Activated B cell treated with CpG ODN at 0.5 μM for 24 hours (primary cell): ENCODE measurements around the gene ABR. TPM values are rescaled to one million over a fixed set of nuclear protein-coding genes. Genes with fewer than 3 reads are reported as not detected.

Source experiments
- ATAC-seq: fragments of 200-7000 bp; cut with Tn5 transposase; one replicate; pipeline ENCODE4 v1.10.0; 2021; ENCODE audit warnings: low read depth, mild to moderate bottlenecking, moderate library complexity
- CTCF ChIA-PET: fragments of 350-600 bp; sonication (Branson Sonifier 250); formaldehyde crosslinking; loops from one replicate; lab custom pipeline; 2021; ENCODE audit warnings: antibody characterized with exemption; lab: Charles Lee
- POLR2A ChIA-PET: fragments of 350-600 bp; sonication (Branson Sonifier 250); formaldehyde crosslinking; loops from one replicate; lab custom pipeline; 2021; ENCODE audit warnings: antibody characterized with exemption; lab: Charles Lee
- DNase-seq: peaks from one replicate; pipeline ENCODE4 v3.0.0; 2022
- H3K27ac Mint-ChIP-seq: one replicate; pipeline ENCODE4 v1.8.0; 2020; ENCODE audit warnings: mixed read lengths
- H3K27me3 Mint-ChIP-seq: one replicate; pipeline ENCODE4 v1.8.0; 2021; ENCODE audit warnings: mixed read lengths
- H3K36me3 Mint-ChIP-seq: one replicate; pipeline ENCODE4 v1.8.0; 2021; ENCODE audit warnings: low read depth, mixed read lengths
- H3K4me1 Mint-ChIP-seq: one replicate; pipeline ENCODE4 v1.8.0; 2021; ENCODE audit warnings: mixed read lengths
- H3K4me3 Mint-ChIP-seq: one replicate; pipeline ENCODE4 v1.8.0; 2020; ENCODE audit warnings: mild to moderate bottlenecking, mixed read lengths
- H3K9me3 Mint-ChIP-seq: one replicate; pipeline ENCODE4 v1.8.0; 2020; ENCODE audit warnings: mixed read lengths
- CTCF ChIP-seq: fragments of 200-600 bp; IDR thresholded peaks from one replicate; pipeline ENCODE4 v1.8.0; 2022; ENCODE audit warnings: antibody characterized with exemption, mild to moderate bottlenecking
- intact Hi-C: fragments of 100-400 bp; cut with micrococcal nuclease; formaldehyde crosslinking; loops from one replicate; pipeline ENCODE4 v1.15.1; 2024
- total RNA-seq: library from RNA; stranded (reverse); gene quantifications from 2 replicates; pipeline ENCODE4 v1.2.3, GENCODE V29; 2022

The ABR gene
- total RNA-seq, 1 donor from 2014 or later = 150 TPM

DNA sequence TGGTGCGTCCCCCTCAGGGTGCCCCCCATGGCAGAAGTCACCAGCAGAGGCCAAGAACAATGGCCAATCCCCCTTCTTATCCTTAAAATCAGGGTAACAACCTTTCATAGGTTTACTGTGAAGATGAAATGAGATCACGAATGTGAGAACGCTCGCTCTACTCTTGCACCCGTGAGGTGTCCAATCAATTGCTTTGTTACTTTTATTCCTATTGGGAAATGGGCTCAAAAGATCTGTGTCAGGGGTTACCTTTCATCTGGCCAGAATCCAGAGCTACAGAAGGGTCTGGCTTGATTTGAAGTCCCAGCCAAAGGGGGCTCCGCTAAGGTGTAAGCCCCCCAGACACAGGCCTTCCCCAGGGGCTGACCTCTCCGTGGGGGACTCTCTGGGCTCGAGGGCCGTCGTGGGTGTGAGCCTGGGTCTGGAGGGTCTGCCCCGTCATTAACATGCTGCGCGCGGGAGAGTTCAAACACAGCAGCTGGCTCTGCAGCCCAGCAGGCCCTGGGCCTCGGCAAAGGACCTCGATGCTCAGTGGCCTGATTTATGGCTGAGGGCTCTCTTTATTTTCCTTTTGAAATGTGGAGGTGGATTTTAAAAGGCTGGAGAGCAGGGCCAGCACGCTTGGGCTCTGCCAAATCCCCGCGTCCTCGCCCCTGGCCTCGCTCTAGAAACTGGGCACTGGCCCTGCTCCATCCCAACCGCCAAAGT is 10.4 kb downstream of the ABR start:
- H3K36me3 Mint-ChIP-seq = peaks cover 1% of the 10 kb centered on the region
- no peaks in the 10 kb centered on the region for H3K9me3 Mint-ChIP-seq
- DNase-seq (no peak), ATAC-seq (no peak)
- no peaks in the 10 kb centered on the region for H3K27me3 Mint-ChIP-seq
- intact Hi-C loops = no loop called here
- no peak overlapping the region for H3K27ac Mint-ChIP-seq
- no peak overlapping the region for H3K4me3 Mint-ChIP-seq
- ChIA-PET POLR2A (no interaction called here), CTCF (no interaction called here)
- peaks cover 27% of the 10 kb centered on the region for H3K4me1 Mint-ChIP-seq
- TF ChIP-seq CTCF = no peak

DNA sequence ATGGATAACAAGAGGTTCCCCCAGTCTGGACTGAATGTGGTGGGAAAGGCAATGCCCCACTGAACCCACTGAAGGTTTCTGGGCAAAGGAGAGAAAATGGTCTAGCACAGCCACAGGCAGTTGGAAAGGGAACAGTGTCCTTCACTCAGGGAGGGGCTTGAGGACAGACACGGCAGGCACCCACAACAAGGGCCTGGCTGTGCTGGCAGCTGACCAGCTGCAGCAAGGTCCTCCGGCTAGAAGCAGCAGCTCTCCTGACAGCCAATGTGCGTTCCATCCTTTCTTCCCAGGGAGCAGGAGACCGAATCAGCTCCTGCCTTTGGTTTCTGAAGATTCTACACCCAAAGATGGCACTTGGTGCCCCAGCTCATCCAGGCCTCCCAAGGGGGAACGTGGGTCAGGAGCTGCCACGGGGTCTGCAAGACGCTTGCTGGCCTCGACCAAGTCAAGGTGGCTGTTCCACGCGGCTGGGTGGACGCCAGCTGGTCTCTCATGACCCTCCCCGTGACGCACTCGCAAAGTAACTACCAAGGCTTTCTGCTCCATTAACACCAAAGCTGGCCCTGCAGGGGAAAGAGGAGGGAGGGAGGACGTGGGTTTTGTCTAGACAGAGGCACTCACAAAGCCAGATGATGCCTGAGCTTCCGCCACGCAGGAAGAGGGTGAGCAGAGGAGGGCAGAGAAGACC is 11.1 kb downstream of the ABR start:
- no peak for TF ChIP-seq CTCF
- CTCF ChIA-PET = no interaction called here

DNA sequence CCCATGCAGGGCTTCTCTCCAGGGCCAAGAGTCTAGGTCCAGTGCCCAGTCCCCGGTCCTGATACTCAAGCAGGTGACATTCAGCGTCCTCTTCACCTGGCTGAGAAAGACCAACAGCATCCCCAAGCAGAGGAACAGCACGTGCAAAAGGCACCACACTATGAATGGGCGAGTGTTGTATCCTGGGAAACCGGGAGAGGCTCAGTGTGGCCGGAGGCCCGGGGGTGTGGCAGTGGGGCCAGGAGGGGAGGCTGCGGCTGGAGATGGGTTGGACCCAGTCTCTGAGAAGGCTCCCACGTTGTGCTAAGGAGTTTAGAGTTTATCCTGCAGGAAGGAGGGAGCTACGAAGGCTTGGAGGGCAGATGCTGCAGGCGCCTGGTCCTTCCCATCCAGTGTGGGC is 13.5 kb downstream of the ABR start:
- ATAC-seq (no peak), DNase-seq (no peak)
- Mint-ChIP-seq H3K27me3 (no peaks in the 10 kb centered on the region), H3K4me1 (peaks cover 19% of the 10 kb centered on the region), H3K27ac (no peak overlapping the region), H3K36me3 (peaks cover 1% of the 10 kb centered on the region), H3K4me3 (no peak overlapping the region), H3K9me3 (no peaks in the 10 kb centered on the region)
- TF ChIP-seq CTCF = no peak
- CTCF ChIA-PET = interaction anchor here (1.4 kb wide), 1 partner anchor 44 kb away, joined by 3 read pairs; no protein-coding TSS in a partner anchor
- POLR2A ChIA-PET = no interaction called here
- intact Hi-C loops = no loop called here

More for the DNA sequence above, 11.1 kb downstream of the ABR start:
- no peaks in the 10 kb centered on the region for H3K9me3 Mint-ChIP-seq
- H3K4me3 Mint-ChIP-seq = no peak overlapping the region
- peaks cover 1% of the 10 kb centered on the region for H3K36me3 Mint-ChIP-seq
- POLR2A ChIA-PET = no interaction called here
- no peak for DNase-seq
- ATAC-seq = no peak
- intact Hi-C loops = no loop called here
- no peaks in the 10 kb centered on the region for H3K27me3 Mint-ChIP-seq
- peaks cover 23% of the 10 kb centered on the region for H3K4me1 Mint-ChIP-seq
- no peak overlapping the region for H3K27ac Mint-ChIP-seq

DNA sequence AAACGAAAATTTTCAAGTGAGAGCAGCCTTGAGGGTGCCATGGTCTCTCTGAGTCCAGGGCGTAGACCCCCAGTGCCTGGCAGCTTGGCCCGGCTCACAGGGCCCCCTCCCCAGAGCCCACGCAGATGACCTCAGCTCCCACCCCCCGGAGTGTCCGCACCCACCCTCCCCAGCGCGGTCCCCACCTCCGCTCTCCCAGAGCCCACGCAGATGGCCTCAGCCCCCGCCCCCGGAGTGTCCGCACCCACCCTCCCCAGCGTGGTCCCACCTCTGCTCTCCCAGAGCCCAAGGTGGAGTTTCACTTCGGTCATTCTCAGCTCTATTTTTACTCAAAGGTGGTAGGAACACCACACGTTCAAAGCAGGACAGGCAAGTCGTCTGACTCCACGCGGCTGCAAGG is 13.9 kb downstream of the ABR start:
- Mint-ChIP-seq H3K4me1 (peaks cover 19% of the 10 kb centered on the region), H3K9me3 (no peaks in the 10 kb centered on the region), H3K27me3 (no peaks in the 10 kb centered on the region), H3K4me3 (no peak overlapping the region), H3K27ac (no peak overlapping the region), H3K36me3 (peaks cover 1% of the 10 kb centered on the region)
- ATAC-seq (no peak), DNase-seq (no peak)
- intact Hi-C loops = no loop called here
- ChIA-PET POLR2A (interaction anchor here (1.2 kb wide), 1 partner anchor 15 kb away, joined by 3 read pairs; no protein-coding TSS in a partner anchor), CTCF (interaction anchor here (1.0 to 1.4 kb wide), 2 partner anchors 43 to 63 kb away, joined by 3 read pairs; no protein-coding TSS in a partner anchor)
- TF ChIP-seq CTCF = no peak

GRCh38 chr17:1164935-1165556 is 14.7 kb downstream of the ABR start:
- Mint-ChIP-seq H3K9me3 (no peaks in the 10 kb centered on the region), H3K4me1 (peaks cover 19% of the 10 kb centered on the region), H3K36me3 (peaks cover 1% of the 10 kb centered on the region), H3K27ac (no peak overlapping the region), H3K27me3 (no peaks in the 10 kb centered on the region), H3K4me3 (no peak overlapping the region)
- DNase-seq (no peak), ATAC-seq (no peak)
- intact Hi-C loops = no loop called here
- no peak for TF ChIP-seq CTCF
- POLR2A ChIA-PET = interaction anchor here (0.9 to 1.2 kb wide), 2 partner anchors 16 to 64 kb away, joined by 3 read pairs; no protein-coding TSS in a partner anchor
- CTCF ChIA-PET = interaction anchor here (0.8 to 1.0 kb wide), 3 partner anchors 21 to 64 kb away, joined by 3 to 5 read pairs (median 3); no protein-coding TSS in a partner anchor
